Measurements from ENCODE around the gene UAP1L1. TPM values are rescaled to one million over a fixed set of nuclear protein-coding genes. Genes with fewer than 3 reads are reported as not detected.
A peak's percentile ranks its signal among the peaks of the same experiment; 100 is the strongest.

The UAP1L1 gene
- total and polyA plus RNA-seq, 9 of the 15 experiments (the other 6 are each of a cell fraction or from before 2014, with no cell fraction given) = 0.20 to 8.6 (median 3.7) TPM

DNA sequence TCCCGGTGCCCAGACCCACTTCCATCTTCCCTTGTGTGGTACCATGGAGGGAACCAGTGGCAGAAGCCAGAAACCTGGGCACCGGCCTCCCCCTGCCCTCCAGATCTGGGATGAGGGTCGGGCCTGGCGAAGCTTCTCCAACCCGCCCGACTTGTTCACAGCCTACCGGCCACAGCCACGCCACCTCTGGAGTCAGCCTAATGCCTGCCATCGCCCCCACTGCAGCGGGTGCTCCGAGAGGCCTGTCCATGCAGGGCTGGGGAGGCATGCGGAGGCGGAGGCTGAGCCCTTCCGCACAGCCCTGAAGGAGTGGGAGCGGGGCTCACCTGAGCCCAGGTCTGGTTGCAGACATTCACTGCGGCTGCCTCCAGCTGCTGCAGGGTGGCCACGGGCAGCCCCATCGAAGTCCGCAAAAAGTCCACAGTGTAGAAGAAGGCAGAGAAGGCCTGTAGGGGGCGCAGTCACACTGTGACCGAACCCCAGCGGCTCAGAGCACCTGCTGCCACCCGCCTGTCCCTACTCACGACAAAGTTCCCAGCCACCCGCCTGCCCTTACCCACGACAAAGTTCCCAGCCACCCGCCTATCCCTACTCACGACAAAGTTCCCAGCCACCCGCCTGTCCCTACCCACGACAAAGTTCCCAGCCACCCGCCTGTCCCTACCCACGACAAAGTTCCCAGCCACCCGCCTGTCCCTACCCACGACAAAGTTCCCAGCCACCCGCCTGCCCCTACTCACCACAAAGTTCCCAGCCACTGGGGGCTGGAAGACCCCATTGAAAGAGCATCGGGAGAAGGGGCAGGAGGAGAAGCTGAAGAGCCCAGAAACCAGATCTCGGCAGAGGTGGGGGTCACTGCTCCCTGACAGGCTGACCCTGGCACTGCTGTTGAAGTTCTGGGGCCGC, 27.5 kb upstream of the UAP1L1 start:
- Histone ChIP-seq H3K27me3 (ENCODE audit: control insufficient read depth in 2 of 2, insufficient read depth in 2 of 2, low read length in 2 of 2) (peaks cover 1 to 24% of the 10 kb centered on the region in 2 experiments; a peak in 4 of 5 replicates), H3K4me3 (no peak overlapping the region), H3K9me1 (ENCODE audit: control insufficient read depth, insufficient read depth, low read length) (peaks cover 2% of the 10 kb centered on the region), H3K9me3 (replicated peaks; ENCODE audit: control insufficient read depth, insufficient read depth, low read depth, low read length) (no peaks in the 10 kb centered on the region), H3K9ac (ENCODE audit: insufficient read depth in 1 of 2, low read depth in 2 of 2, low read length in 2 of 2) (0 out of 4 replicates have a peak overlapping the region, but pooled peaks of 1 of the 2 experiments have one; percentile 45), H3K36me3 (ENCODE audit: control insufficient read depth, insufficient read depth, low read length) (no peaks in the 10 kb centered on the region), H4K20me1 (replicated peaks; ENCODE audit: control insufficient read depth, insufficient read depth, low read length) (peaks cover 34% of the 10 kb centered on the region), H3K27ac (ENCODE audit: extremely low read depth, low read depth, low read length) (no peak overlapping the region), H3K4me2 (ENCODE audit: insufficient read depth, low read length) (no peak overlapping the region), H2AFZ (ENCODE audit: low read depth, low read length) (no peak overlapping the region), H3K4me1 (replicated peaks in 1 of 2; ENCODE audit: control insufficient read depth in 2 of 2, insufficient read depth in 2 of 2, low read length in 2 of 2) (peaks cover 2 to 76% of the 10 kb centered on the region in 2 experiments; a peak in 3 of 5 replicates), H3K79me2 (ENCODE audit: control insufficient read depth, insufficient read depth, low read length) (no peaks in the 10 kb centered on the region)
- DNase-seq (ENCODE audit: extremely low read depth in 1 of 4, low spot score in 3 of 4) (peak; percentile 73 to 85 (median 77)), FAIRE-seq (peak; percentile 83), ATAC-seq (peak; percentile 84)
- 10% methylated on average over 34 of the region's 38 CpGs for WGBS (ENCODE audit: insufficient coverage, low coverage, missing lambda C conversion rate)
- ChIA-PET CTCF (ENCODE audit: low intra/inter-chr PET ratio) (interaction anchor here (0.6 to 1.6 kb wide), 4 partner anchors 17 to 187 kb away, joined by 3 to 6 read pairs (median 4); partner anchors contain the start of genes ANAPC2 and SSNA1), POLR2A (interaction anchor here (0.6 to 1.8 kb wide), 3 partner anchors 190 to 404 kb away, joined by 3 to 4 read pairs (median 4); no protein-coding TSS in a partner anchor)
- intact Hi-C loops (cut with micrococcal nuclease) = loop anchor here (2.0 to 5.0 kb wide), 2 partner anchors 68 to 177 kb away; partner anchors contain the start of gene RNF224
- in situ Hi-C loops (cut with MboI) = no loop called here
- BruUV-seq (replicated peaks) = no TSS peak
- TF ChIP-seq ZSCAN32 (CRISPR knock-in tag; IDR thresholded peaks at IDR 0.05) (no peak), RB1 (IDR thresholded peaks at IDR 0.05; ENCODE audit: low read depth) (peak; percentile 35; the same call in 1 of the 2 replicates), HMGN3 (IDR thresholded peaks at IDR 0.05; ENCODE audit: borderline replicate concordance, extremely low read depth, insufficient read length, low read depth, low read length) (peak; percentile 24), SRSF1 (IDR thresholded peaks at IDR 0.05; ENCODE audit: low read depth, low read length) (no peak), SAP30 (IDR thresholded peaks at IDR 0.05; ENCODE audit: borderline replicate concordance, insufficient read depth, low read depth, low read length, poor library complexity, severe bottlenecking) (no peak), ZKSCAN8 (CRISPR knock-in tag; IDR thresholded peaks at IDR 0.05) (no peak), FOXA3 (CRISPR knock-in tag; conservative IDR thresholded peaks at IDR 0.05 in 1 of 2, IDR thresholded peaks at IDR 0.05 in 1 of 2) (no peak), ZFP30 (CRISPR knock-in tag; IDR thresholded peaks at IDR 0.05; ENCODE audit: borderline replicate concordance) (no peak), PHF20 (IDR thresholded peaks at IDR 0.05; ENCODE audit: partially characterized antibody) (no peak), POU5F1 (IDR thresholded peaks at IDR 0.05; ENCODE audit: borderline replicate concordance, low read depth, low read length, partially characterized antibody) (no peak), EZH2 (IDR thresholded peaks at IDR 0.05; ENCODE audit: borderline replicate concordance, low read depth, low read length) (no peak), TAF1 (IDR thresholded peaks at IDR 0.05; ENCODE audit: control insufficient read depth, extremely low read depth, insufficient read depth, low read length, severe bottlenecking) (no peak), MAZ (CRISPR knock-in tag; conservative IDR thresholded peaks at IDR 0.05 in 1 of 2, IDR thresholded peaks at IDR 0.05 in 1 of 2) (0 out of 4 replicates have a peak, but pooled peaks of 1 of the 2 experiments have one; percentile 19)
- TF ChIP-seq, protein P1, sequence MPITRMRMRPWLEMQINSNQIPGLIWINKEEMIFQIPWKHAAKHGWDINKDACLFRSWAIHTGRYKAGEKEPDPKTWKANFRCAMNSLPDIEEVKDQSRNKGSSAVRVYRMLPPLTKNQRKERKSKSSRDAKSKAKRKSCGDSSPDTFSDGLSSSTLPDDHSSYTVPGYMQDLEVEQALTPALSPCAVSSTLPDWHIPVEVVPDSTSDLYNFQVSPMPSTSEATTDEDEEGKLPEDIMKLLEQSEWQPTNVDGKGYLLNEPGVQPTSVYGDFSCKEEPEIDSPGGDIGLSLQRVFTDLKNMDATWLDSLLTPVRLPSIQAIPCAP (CRISPR knock-in tag; IDR thresholded peaks at IDR 0.05; ENCODE audit: borderline replicate concordance) = no peak
- TF ChIP-seq, protein P2, sequence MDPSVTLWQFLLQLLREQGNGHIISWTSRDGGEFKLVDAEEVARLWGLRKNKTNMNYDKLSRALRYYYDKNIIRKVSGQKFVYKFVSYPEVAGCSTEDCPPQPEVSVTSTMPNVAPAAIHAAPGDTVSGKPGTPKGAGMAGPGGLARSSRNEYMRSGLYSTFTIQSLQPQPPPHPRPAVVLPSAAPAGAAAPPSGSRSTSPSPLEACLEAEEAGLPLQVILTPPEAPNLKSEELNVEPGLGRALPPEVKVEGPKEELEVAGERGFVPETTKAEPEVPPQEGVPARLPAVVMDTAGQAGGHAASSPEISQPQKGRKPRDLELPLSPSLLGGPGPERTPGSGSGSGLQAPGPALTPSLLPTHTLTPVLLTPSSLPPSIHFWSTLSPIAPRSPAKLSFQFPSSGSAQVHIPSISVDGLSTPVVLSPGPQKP (CRISPR knock-in tag; IDR thresholded peaks at IDR 0.05) = no peak

Data from K562 (cell line).